Left hindlimb (tissue), 1 donor: ENCODE measurements around the gene PRRT1B.

Experiments
- DNase-seq: peaks from one replicate; pipeline ENCODE4 v3.0.0-alpha.2; 2018

Gene PRRT1B

GRCh38 chr9:131554087-131554842, 8.9 kb downstream of the PRRT1B start:
- DNase-seq: no peak

- no peak for DNase-seq
Observed at GRCh38 chr9:131554843-131555351, 9.6 kb downstream of the PRRT1B start.

- no peak for DNase-seq
Observed at GRCh38 chr9:131555841-131556673, 10.7 kb downstream of the PRRT1B start.

GRCh38 chr9:131557855-131558548, 12.7 kb downstream of the PRRT1B start:
- DNase-seq: no peak

GRCh38 chr9:131559421-131560000, 14.2 kb downstream of the PRRT1B start:
- no peak for DNase-seq

GRCh38 chr9:131562032-131562959, 17.0 kb downstream of the PRRT1B start:
- no peak for DNase-seq

- DNase-seq: no peak
Observed at GRCh38 chr9:131565369-131565768, 20.0 kb downstream of the PRRT1B start.

- DNase-seq: no peak
Observed at GRCh38 chr9:131566158-131566557, 20.8 kb downstream of the PRRT1B start.

GRCh38 chr9:131567910-131568309, 22.6 kb downstream of the PRRT1B start:
- no peak for DNase-seq

- no peak for DNase-seq
Observed at GRCh38 chr9:131574730-131575640, 29.7 kb downstream of the PRRT1B start.

GRCh38 chr9:131575946-131576853, 30.9 kb downstream of the PRRT1B start:
- no peak for DNase-seq

- no peak for DNase-seq
Observed at GRCh38 chr9:131577005-131578000, 32.0 kb downstream of the PRRT1B start.

GRCh38 chr9:131578021-131578420, 32.7 kb downstream of the PRRT1B start:
- no peak for DNase-seq

- no peak for DNase-seq
Observed at GRCh38 chr9:131578731-131579504, 33.6 kb downstream of the PRRT1B start.

GRCh38 chr9:131579789-131580211, 34.5 kb downstream of the PRRT1B start:
- no peak for DNase-seq

GRCh38 chr9:131580358-131580757, 35.0 kb downstream of the PRRT1B start:
- DNase-seq: no peak

- DNase-seq: no peak
Observed at GRCh38 chr9:131582056-131582455, 36.7 kb downstream of the PRRT1B start.
